HFFc6 (cell line): ENCODE results near the gene MFAP5. TPM values are rescaled to one million over a fixed set of nuclear protein-coding genes. Genes with fewer than 3 reads are reported as not detected.

Experiments used
- DNase-seq: peaks from one replicate; pipeline ENCODE4 v3.0.0-alpha.2; 2018
- H3K27ac Mint-ChIP-seq: 2 replicates; pipeline ENCODE4 v1.8.0; 2020; ENCODE audit warnings: mild to moderate bottlenecking, mixed read lengths
- H3K27me3 Mint-ChIP-seq: 2 replicates; pipeline ENCODE4 v1.8.0; 2021; ENCODE audit warnings: mild to moderate bottlenecking, moderate library complexity, mixed read lengths; ENCODE audit not compliant: insufficient read depth
- H3K36me3 Mint-ChIP-seq: 2 replicates; pipeline ENCODE4 v1.8.0; 2021; ENCODE audit warnings: low read depth, mixed read lengths
- H3K4me1 Mint-ChIP-seq: 2 replicates; pipeline ENCODE4 v1.8.0; 2020; ENCODE audit warnings: low read depth, mixed read lengths
- H3K4me3 Mint-ChIP-seq: 2 replicates; pipeline ENCODE4 v1.8.0; 2020; ENCODE audit warnings: mild to moderate bottlenecking, moderate library complexity, mixed read lengths
- H3K9me3 Mint-ChIP-seq: 2 replicates; pipeline ENCODE4 v1.8.0; 2020; ENCODE audit warnings: mild to moderate bottlenecking, mixed read lengths
- total RNA-seq, 6 experiments: library from RNA; stranded (reverse); fragmentation: NEBNext Ultra II Directional; extraction: Animal tissue kit (Norgen Biotek cat#: 25700); gene quantifications; 2 replicates in 1 of 6; 3 replicates in 5 of 6; pipeline ENCODE4 v1.2.3, GENCODE V29; 2021
- TF ChIP-seq, protein P1 (sequence below): fragments of 200-600 bp; sonication (generic); IDR thresholded peaks from 2 replicates; pipeline ENCODE4 v1.5.0; 2021; ENCODE audit warnings: antibody characterized with exemption, mild to moderate bottlenecking

The MFAP5 gene
- total RNA-seq, 6 experiments from 2014 or later = 42.1 to 194 (median 167) TPM

DNA sequence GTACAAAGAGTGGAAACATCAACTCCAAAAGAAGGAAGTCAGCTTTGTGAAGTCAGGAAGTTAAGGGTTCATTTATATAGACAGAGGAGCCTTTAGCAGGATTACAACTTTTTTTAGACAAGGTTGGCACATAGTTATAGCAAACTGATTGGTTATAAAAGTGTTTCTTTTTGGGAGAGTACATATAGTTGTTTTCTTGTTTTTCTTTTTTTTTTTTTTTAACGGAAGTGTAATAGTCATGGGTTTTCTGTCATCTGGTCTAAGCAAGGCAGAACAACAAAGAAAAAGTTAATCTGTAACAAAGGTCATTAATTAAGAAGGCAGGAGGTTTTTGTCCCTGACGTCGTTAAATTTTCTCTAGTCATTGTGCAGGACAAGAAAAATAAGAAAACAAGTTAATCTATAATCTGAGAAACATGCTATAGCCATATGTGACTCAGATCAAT is 13.0 kb upstream of the MFAP5 start:
- DNase-seq = no peak
- no peak overlapping the region for H3K4me3 Mint-ChIP-seq
- no peaks in the 10 kb centered on the region for H3K36me3 Mint-ChIP-seq
- peaks cover 27% of the 10 kb centered on the region for H3K4me1 Mint-ChIP-seq
- H3K9me3 Mint-ChIP-seq = no peaks in the 10 kb centered on the region
- no peak overlapping the region for H3K27ac Mint-ChIP-seq
- TF ChIP-seq, protein P1, sequence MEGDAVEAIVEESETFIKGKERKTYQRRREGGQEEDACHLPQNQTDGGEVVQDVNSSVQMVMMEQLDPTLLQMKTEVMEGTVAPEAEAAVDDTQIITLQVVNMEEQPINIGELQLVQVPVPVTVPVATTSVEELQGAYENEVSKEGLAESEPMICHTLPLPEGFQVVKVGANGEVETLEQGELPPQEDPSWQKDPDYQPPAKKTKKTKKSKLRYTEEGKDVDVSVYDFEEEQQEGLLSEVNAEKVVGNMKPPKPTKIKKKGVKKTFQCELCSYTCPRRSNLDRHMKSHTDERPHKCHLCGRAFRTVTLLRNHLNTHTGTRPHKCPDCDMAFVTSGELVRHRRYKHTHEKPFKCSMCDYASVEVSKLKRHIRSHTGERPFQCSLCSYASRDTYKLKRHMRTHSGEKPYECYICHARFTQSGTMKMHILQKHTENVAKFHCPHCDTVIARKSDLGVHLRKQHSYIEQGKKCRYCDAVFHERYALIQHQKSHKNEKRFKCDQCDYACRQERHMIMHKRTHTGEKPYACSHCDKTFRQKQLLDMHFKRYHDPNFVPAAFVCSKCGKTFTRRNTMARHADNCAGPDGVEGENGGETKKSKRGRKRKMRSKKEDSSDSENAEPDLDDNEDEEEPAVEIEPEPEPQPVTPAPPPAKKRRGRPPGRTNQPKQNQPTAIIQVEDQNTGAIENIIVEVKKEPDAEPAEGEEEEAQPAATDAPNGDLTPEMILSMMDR = no peak
- peaks cover 1% of the 10 kb centered on the region for H3K27me3 Mint-ChIP-seq

DNA sequence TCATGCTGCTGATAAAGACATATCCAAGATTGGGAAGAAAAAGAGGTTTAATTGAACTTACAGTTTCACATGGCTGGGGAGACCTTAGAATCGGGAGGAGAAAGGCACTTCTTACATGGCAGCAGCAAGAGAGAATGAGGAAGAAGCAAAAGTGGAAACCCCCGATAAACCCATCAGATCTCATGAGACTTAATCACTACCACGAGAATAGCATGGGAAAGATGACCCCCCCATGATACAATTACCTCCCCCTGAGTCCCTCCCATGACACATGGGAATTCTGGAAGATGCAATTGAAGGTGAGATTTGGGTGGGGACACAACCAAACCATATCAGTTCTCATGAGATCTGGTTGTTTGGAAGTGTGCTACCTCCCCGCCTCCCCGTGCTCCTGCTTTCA is 9.8 kb upstream of the MFAP5 start:
- Mint-ChIP-seq H3K4me1 (peaks cover 5% of the 10 kb centered on the region), H3K27me3 (peaks cover 3% of the 10 kb centered on the region), H3K27ac (no peak overlapping the region), H3K9me3 (no peaks in the 10 kb centered on the region), H3K36me3 (0 out of 2 replicates have a peak, but pooled peaks cover 4% of the 10 kb centered on the region), H3K4me3 (no peak overlapping the region)
- DNase-seq = no peak
- TF ChIP-seq, protein P1 = no peak

DNA sequence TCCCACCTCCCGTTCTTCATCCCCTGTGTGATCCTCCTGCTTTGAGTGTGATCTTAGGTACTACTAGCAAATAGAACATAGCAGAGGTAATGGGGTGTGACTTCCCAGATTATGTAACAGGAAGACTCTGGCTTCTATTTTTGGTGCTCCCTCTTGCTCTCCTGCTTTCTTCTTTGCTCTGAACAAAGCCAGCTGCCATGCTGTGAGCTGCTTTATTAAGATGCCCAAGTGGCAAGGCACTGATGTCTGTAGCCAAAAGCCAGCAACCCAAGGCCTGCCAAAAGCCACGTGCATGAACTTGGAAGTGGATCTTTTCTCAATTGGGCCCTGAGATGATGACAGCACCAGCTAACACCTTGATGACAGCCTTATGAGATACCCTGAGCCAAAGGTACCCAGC is 5.8 kb upstream of the MFAP5 start:
- Mint-ChIP-seq H3K9me3 (no peaks in the 10 kb centered on the region), H3K4me3 (no peak overlapping the region), H3K27ac (no peak overlapping the region), H3K27me3 (peaks cover 5% of the 10 kb centered on the region; the same call in 1 of the 2 replicates), H3K4me1 (peaks cover 10% of the 10 kb centered on the region), H3K36me3 (peaks cover 4% of the 10 kb centered on the region; the same call in 1 of the 2 replicates)
- DNase-seq = no peak
- TF ChIP-seq, protein P1 = no peak

DNA sequence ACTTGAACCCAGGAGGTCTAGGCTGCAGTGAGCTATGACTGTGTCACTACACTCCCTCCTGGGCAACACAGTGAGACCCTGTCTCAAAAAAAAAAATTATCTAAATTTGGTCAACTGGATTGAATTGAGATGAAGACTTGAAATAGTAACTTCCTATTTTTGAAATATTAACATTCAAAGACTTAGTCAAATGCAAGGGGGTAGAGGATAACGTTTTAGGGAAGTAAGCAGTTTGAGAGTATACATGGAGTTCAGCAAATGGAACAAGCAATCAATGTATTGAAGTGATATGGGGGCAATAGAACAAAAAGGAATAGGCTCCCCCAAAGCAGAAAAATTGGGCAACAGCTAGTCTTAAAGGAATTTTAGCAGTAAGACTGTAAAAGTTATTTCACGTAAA is 4.6 kb upstream of the MFAP5 start:
- Mint-ChIP-seq H3K4me3 (no peak overlapping the region), H3K27ac (no peak overlapping the region), H3K4me1 (peaks cover 10% of the 10 kb centered on the region), H3K27me3 (peaks cover 5% of the 10 kb centered on the region; the same call in 1 of the 2 replicates), H3K36me3 (peaks cover 4% of the 10 kb centered on the region; the same call in 1 of the 2 replicates), H3K9me3 (no peaks in the 10 kb centered on the region)
- no peak for DNase-seq
- TF ChIP-seq, protein P1 = no peak

DNA sequence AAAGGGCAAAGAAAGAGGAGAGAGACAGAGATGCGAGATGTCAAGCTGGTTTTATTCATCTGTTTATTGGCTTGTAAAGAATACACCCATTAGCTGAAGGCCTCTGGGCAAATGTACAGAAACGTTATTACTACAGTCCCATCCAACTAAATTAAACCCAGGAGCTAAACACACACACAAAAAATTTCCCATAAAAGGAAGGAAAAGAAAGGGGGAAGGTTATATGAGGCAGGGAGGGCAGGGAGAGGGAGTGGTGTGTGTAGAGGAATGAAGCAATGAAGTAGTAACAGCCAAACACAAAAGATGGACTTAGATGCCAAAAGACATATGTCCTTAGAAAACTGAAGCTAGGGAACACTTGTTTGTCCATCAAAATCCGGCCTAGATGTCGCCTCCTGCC is 3.1 kb upstream of the MFAP5 start:
- Mint-ChIP-seq H3K27ac (no peak overlapping the region), H3K9me3 (no peaks in the 10 kb centered on the region), H3K36me3 (peaks cover 4% of the 10 kb centered on the region; the same call in 1 of the 2 replicates), H3K27me3 (peaks cover 5% of the 10 kb centered on the region), H3K4me1 (peaks cover 10% of the 10 kb centered on the region), H3K4me3 (no peak overlapping the region)
- DNase-seq = no peak
- TF ChIP-seq, protein P1 = no peak
